NCI-H2196 (cell line): ENCODE data around the gene NCAM1.

Experiments used
- DNase-seq: peaks from one replicate; lab custom pipeline; 2025; ENCODE audit not compliant: unreplicated experiment; lab: John Stamatoyannopoulos, UW

NCAM1 gene

GRCh38 chr11:113272927-113273615 is 311.9 kb downstream of the NCAM1 start:
- no peak for DNase-seq

DNA sequence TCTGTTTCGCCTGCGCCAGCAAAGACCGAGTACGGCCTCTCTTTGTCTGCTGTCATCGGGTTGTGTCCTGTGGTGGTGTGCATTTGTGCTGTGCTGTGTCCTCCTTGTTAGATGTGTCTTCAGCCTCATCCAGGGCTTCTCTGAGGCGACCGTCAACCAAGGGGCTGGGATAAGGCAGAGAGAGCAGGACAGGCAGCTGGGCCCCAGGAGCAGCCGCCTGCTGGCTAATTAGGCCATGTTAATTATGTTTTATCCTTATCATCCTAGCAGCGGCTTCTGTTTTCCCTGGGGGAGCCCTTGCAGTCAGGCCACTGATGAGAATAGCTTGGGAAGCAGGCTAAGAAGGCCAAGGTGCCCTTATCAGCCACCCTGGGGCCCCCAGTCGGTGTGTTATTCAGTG is 312.5 kb downstream of the NCAM1 start:
- DNase-seq = no peak

- no peak for DNase-seq
Observed at GRCh38 chr11:113274713-113275582, 313.7 kb downstream of the NCAM1 start.

GRCh38 chr11:113275602-113276001 is 314.4 kb downstream of the NCAM1 start:
- DNase-seq = no peak

DNA sequence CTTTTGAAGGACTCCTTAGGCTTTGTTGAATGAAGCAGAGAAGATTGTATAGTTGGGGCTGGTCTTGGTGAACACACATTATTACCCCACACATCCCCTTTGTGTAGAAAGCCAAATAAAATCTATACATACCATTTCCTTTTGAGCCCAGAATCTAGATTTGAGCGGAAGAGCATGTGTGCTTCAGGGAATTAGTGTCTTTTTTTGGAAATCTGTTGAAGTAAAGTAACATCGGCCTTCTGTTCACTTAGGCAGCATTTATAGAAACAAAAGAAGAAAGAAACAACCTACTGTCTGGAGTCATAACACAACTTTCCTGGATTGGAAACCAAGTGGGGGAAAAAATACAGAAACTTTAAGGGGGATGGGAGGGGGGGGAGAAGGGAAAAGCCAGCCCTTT is 315.2 kb downstream of the NCAM1 start:
- DNase-seq = no peak

GRCh38 chr11:113277907-113278306 is 316.7 kb downstream of the NCAM1 start:
- no peak for DNase-seq

DNA sequence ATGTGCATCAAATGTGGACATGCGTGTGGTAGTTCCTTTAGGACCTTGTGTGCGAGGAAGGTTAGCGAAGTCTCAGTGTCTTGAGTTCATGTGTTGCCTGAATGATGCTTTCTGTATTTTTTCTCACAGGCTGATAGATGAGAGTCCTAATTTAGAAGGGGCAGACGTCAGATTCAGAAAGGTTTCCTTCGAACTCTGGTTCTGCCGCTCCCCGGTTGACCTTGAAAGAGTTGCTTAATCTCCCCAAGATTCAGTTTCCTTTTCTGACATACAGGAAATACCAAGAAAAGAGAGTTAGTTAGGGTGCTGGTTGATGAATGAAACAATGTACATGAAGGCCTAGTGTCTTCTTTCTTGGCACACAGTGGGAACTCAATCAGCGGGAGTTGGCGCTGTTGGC is 317.3 kb downstream of the NCAM1 start:
- no peak for DNase-seq

DNA sequence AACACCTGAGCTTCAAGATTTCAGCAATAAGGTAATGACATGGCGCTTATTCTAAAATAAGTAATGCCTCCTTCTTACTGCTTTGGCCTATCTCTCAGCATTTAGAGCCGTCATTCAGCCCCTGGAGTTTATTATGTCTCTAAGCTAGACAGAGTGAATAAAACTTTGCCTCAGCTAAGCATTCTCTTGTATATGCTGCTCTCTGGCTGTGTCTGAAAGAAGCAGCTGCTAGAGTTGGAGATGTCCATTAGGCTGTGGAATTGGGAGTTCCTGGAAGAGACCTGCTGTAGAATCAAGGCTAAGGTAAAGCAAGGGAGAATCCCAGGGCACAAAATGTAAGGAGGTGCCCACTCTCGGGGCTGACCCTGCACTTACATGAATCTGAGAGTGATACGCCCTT is 317.7 kb downstream of the NCAM1 start:
- DNase-seq = no peak

DNA sequence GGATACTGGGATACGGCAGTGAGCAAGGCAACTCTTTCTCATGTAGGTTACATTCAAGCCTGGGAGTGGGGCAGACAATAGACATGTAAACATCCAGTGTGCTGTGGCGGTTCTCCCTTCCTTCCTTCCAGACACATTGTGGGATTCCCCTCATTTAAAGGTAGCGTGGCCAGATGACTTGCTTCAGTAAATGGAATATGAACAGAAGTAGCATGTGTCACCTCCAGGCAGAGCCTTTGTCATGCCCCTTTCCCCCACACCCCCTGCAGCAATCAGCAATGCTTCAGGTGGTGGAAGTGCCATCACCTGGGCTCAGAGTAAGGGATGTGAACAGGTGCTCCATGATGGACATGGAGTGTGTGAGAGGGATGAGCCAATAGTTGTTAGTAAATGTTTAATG is 318.4 kb downstream of the NCAM1 start:
- DNase-seq = no peak

DNA sequence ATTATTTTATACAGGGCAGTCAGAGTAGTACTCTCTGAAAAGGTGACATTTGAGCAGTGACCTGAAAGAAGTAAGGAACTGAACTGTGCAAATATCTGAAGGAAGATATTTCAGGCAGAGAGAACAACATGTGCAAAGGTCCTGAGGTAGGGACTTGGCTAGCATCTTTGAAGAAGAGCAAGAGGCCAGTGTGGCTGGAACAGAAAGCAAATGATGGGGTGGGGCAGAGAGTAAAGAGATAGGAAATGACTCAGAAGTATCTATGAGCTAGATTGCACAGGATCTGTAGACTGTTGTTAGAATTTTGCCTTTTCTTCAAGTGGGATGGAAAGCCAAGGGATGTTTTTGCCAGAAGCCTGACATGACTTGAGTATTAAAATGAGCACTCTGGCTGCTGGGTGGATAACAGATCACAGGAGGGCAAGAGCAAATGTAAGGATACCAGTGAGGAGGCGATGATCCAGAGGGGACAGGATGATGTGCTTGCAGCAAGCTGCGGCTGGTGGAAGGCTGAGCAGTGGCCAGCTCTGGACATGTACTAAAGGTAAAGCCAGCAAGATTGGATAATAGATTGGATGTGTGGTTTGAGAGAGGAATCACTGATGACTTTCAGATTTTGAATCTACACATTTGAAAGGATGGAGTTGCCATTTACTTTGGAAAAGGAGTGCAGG is 320.0 kb downstream of the NCAM1 start:
- DNase-seq = no peak

DNA sequence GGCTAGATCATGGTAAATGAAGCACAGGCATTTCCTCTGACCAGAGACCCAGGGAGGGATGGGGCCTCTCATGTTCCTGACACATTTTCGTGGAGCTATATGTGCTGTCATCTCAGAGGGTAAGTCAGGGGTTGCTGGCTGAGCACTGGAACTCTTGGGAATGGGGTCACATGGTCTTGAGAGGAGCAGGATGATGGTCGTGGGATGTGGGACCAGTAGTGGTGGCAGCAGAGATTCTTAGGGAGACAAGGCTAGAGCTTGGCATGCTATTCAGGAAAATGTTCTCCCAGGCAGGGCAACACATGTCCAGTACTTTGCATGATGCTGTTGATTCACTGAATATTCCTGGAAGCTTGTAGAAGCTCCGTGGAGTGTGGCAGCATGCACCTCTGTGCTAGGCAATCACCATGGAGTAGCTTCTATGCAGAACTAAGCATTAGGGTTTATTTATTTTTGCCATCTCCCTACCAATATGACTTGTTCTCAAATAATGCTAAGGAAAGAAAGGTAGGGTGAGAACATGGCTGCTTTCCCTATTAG is 321.7 kb downstream of the NCAM1 start:
- no peak for DNase-seq

DNA sequence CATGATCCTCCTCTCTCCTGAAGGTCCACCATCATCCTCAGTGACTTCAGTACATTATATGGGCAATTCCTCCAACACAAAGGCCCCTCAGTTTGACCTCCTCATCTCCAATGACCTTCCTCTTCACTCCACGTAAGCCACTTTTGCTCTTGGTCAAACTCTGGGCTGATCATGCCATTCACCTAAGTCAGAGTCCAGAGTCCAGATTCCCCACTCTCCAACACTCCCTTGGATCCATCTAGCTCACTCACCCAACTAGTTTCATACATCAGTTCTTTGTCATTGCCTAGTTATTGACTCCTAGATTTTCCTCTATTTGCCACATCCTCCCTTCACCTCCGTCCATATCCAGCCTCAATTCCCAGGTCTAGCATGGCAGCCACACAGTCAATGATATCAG is 322.7 kb downstream of the NCAM1 start:
- no peak for DNase-seq

DNA sequence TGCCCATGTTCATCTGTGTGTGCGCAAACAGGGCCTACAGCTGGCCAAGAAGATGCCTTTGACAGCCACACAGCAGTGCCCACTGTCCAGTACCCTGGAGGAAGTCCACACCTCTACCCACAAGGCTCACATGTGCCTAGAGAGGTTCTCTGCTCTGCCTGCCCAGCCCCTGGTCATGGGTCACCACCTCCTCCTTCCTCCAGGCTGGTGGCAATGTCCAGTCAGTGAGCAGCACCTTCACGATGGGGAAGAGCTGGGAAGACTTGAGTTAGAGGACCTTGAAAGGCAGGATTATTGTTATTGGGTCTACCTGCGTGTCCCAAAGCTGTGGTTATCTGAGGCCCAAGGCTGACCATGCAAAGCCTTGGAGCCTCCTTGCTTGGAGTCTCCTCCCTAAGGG is 324.8 kb downstream of the NCAM1 start:
- no peak for DNase-seq

GRCh38 chr11:113286509-113287497 is 325.6 kb downstream of the NCAM1 start:
- DNase-seq = no peak

GRCh38 chr11:113287801-113288200 is 326.6 kb downstream of the NCAM1 start:
- DNase-seq = no peak

- no peak for DNase-seq
Observed at GRCh38 chr11:113288286-113288863, 327.2 kb downstream of the NCAM1 start.

GRCh38 chr11:113289431-113290187 is 328.4 kb downstream of the NCAM1 start:
- DNase-seq = peak; percentile 57

- no peak for DNase-seq
Observed at GRCh38 chr11:113293936-113294335, 332.7 kb downstream of the NCAM1 start.

DNA sequence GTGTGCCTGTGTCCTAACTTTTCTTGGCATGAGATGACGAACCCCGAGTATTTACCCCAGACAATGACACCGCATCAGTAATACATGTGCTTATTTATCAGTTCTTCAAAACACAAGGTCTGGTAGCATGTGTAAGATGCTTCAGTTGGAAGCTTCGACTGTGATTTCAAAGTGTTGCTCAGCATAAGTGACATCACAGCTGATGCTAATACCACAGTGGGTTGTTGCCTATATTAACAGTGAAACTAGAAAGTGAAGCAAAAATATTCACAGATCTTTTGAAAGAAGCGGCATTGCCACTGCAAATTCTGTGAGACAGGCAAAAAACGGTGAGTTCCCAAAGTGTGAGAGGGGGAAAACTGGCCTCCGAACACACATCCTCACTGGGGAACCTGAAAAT is 334.8 kb downstream of the NCAM1 start:
- DNase-seq = no peak
